HCT116 (cell line): ENCODE measurements around the gene CHST15. TPM values are rescaled to one million over a fixed set of nuclear protein-coding genes. Genes with fewer than 3 reads are reported as not detected.

Source experiments
- ATAC-seq: fragments of 200-7000 bp; cut with Tn5 transposase; 2 replicates; pipeline ENCODE4 v1.9.1; 2020; ENCODE audit warnings: mild to moderate bottlenecking, moderate library complexity
- BruUV-seq: library from RNA; stranded (reverse); fragments of 400-500 nt; replicated peaks from 2 replicates; lab custom pipeline; 2021; lab: Mats Ljungman, UMichigan
- CTCF ChIA-PET: fragments of 300-600 bp; sonication (Branson Sonifier 250); formaldehyde crosslinking; loops from one replicate; lab custom pipeline; 2021; ENCODE audit warnings: antibody characterized with exemption; lab: Charles Lee
- POLR2A ChIA-PET: fragments of 300-600, 350-600 bp; sonication (Branson Sonifier 250); formaldehyde crosslinking; loops from one replicate; lab custom pipeline; 2021; ENCODE audit warnings: antibody characterized with exemption; lab: Charles Lee
- RAD21 ChIA-PET, 2 experiments: fragments of 300-600 bp; sonication (Branson Sonifier 250); formaldehyde crosslinking; loops; one replicate each; lab custom pipeline; 2023; ENCODE audit warnings: low total read pairs in 2 of 2; ENCODE audit not compliant: uncharacterized antibody in 2 of 2, unreplicated experiment in 2 of 2, low non-redundant PET in 1 of 2; lab: Charles Lee
- DNase-seq: peaks from one replicate; pipeline ENCODE4 v3.0.0-alpha.2; 2010; ENCODE audit warnings: low read depth, low spot score
- H2AFZ ChIP-seq: fragments of 200-600 bp; shearing (Covaris generic), sonication (generic); 2 replicates; pipeline ENCODE4 v1.6.1; 2017; ENCODE audit warnings: low read depth, mixed run types, mixed read lengths, antibody characterized with exemption, low read length; ENCODE audit not compliant: poor library complexity, severe bottlenecking
- H3K27ac ChIP-seq: 2 replicates; pipeline ENCODE4 v1.5.1; 2012; ENCODE audit warnings: low read depth, low read length
- H3K27me3 ChIP-seq: fragments of 200-600 bp; sonication (generic); 2 replicates; pipeline ENCODE4 v1.6.1; 2016; ENCODE audit warnings: mixed run types, low read length, mixed read lengths; ENCODE audit not compliant: insufficient read depth
- H3K36me3 ChIP-seq, 2 experiments: fragments of 200-500 bp in 1 of 2; fragments of 200-600 bp in 1 of 2; sonication (Bioruptor generic) in 1 of 2; sonication (generic) in 1 of 2; 2 replicates each; pipeline versions ENCODE4 v1.5.1 to v1.6.1; 2014 to 2016; ENCODE audit warnings: low read length in 2 of 2, inconsistent platforms in 1 of 2, mixed read lengths in 1 of 2, mixed run types in 1 of 2; ENCODE audit not compliant: insufficient read depth in 2 of 2, control insufficient read depth in 1 of 2
- H3K4me1 ChIP-seq, 2 experiments: fragments of 200-600 bp in 1 of 2; sonication (generic) in 1 of 2; 2 replicates each; pipeline versions ENCODE4 v1.5.1 to v1.6.1; 2012 to 2017; ENCODE audit warnings: low read length in 2 of 2, inconsistent platforms in 1 of 2, mild to moderate bottlenecking in 1 of 2, mixed read lengths in 1 of 2, mixed run types in 1 of 2, moderate library complexity in 1 of 2; ENCODE audit not compliant: insufficient read depth in 2 of 2, control insufficient read depth in 1 of 2
- H3K4me2 ChIP-seq: fragments of 200-600 bp; sonication (generic); 2 replicates; pipeline ENCODE4 v1.6.1; 2017; ENCODE audit warnings: mixed run types, low read length, mixed read lengths
- H3K4me3 ChIP-seq, 2 experiments: fragments of 200-600 bp in 1 of 2; sonication (generic) in 1 of 2; replicated peaks in 1 of 2; 2 replicates each; pipeline ENCODE4 v1.5.1; 2011 to 2016; ENCODE audit warnings: low read length in 2 of 2, control low read depth in 1 of 2, low read depth in 1 of 2, mild to moderate bottlenecking in 1 of 2, mixed read lengths in 1 of 2, mixed run types in 1 of 2
- H3K79me2 ChIP-seq: fragments of 200-600 bp; sonication (generic); 2 replicates; pipeline ENCODE4 v1.6.1; 2017; ENCODE audit warnings: mild to moderate bottlenecking, mixed run types, low read length, moderate library complexity, mixed read lengths; ENCODE audit not compliant: insufficient read depth
- H3K9ac ChIP-seq: fragments of 200-600 bp; sonication (generic); 2 replicates; pipeline ENCODE4 v1.6.1; 2016; ENCODE audit warnings: low read length, mixed read lengths
- H3K9me2 ChIP-seq: fragments of 200-600 bp; sonication (generic), shearing (Covaris generic); 2 replicates; pipeline ENCODE4 v1.6.1; 2017; ENCODE audit warnings: mixed run types, mild to moderate bottlenecking, moderate library complexity; ENCODE audit not compliant: insufficient read depth
- H3K9me3 ChIP-seq, 2 experiments: fragments of 200-500 bp in 1 of 2; fragments of 200-600 bp in 1 of 2; sonication (Bioruptor generic) in 1 of 2; sonication (generic) in 1 of 2; 2 replicates each; pipeline ENCODE4 v1.6.1; 2014 to 2017; ENCODE audit warnings: low read length in 2 of 2, mixed read lengths in 2 of 2, inconsistent platforms in 1 of 2, low read depth in 1 of 2, mild to moderate bottlenecking in 1 of 2, mixed run types in 1 of 2, moderate library complexity in 1 of 2; ENCODE audit not compliant: control insufficient read depth in 1 of 2, insufficient read depth in 1 of 2
- H4K20me1 ChIP-seq: fragments of 200-600 bp; sonication (generic), shearing (Covaris generic); 2 replicates; pipeline ENCODE4 v1.6.1; 2017; ENCODE audit warnings: mixed run types, mild to moderate bottlenecking, moderate library complexity; ENCODE audit not compliant: insufficient read depth
- CBX3 ChIP-seq: IDR thresholded peaks from 2 replicates; pipeline ENCODE4 v1.6.1; 2012; ENCODE audit warnings: low read depth
- CEBPB ChIP-seq: IDR thresholded peaks from 2 replicates; pipeline ENCODE4 v1.6.1; 2012; ENCODE audit warnings: low read depth
- EGR1 ChIP-seq: IDR thresholded peaks from 2 replicates; pipeline ENCODE4 v1.6.1; 2012; ENCODE audit warnings: low read depth
- ELF1 ChIP-seq: IDR thresholded peaks from 2 replicates; pipeline ENCODE4 v1.6.1; 2012; ENCODE audit warnings: low read depth, borderline replicate concordance
- EZH2phosphoT487 ChIP-seq: fragments of 200-600 bp; IDR thresholded peaks from 2 replicates; pipeline ENCODE4 v1.6.1; 2018; ENCODE audit warnings: antibody characterized with exemption, borderline replicate concordance
- FOSL1 ChIP-seq: IDR thresholded peaks from 2 replicates; pipeline ENCODE4 v1.6.1; 2012; ENCODE audit warnings: low read depth
- JUND ChIP-seq: IDR thresholded peaks from 2 replicates; pipeline ENCODE4 v1.6.1; 2012
- POLR2A ChIP-seq: IDR thresholded peaks from 2 replicates; pipeline ENCODE4 v1.7.0; 2011; ENCODE audit warnings: borderline replicate concordance; ENCODE audit not compliant: insufficient read depth, insufficient read length; ENCODE audit errors: extremely low read depth
- POLR2AphosphoS5 ChIP-seq: IDR thresholded peaks from 2 replicates; pipeline ENCODE4 v1.6.1; 2011; ENCODE audit warnings: mild to moderate bottlenecking, low read depth, low read length, moderate library complexity
- SIN3A ChIP-seq: IDR thresholded peaks from 2 replicates; pipeline ENCODE4 v1.6.1; 2012; ENCODE audit warnings: low read depth
- SP1 ChIP-seq: IDR thresholded peaks from 2 replicates; pipeline ENCODE4 v1.6.1; 2012; ENCODE audit warnings: low read depth
- SRF ChIP-seq: IDR thresholded peaks from 2 replicates; pipeline ENCODE4 v1.6.1; 2012; ENCODE audit warnings: low read depth
- TCF7L2 ChIP-seq: IDR thresholded peaks from 2 replicates; pipeline ENCODE4 v1.7.0; 2011; ENCODE audit warnings: borderline replicate concordance, inconsistent platforms; ENCODE audit not compliant: insufficient read depth, insufficient read length; ENCODE audit errors: extremely low read depth
- YY1 ChIP-seq: IDR thresholded peaks from 2 replicates; pipeline ENCODE4 v1.6.1; 2011; ENCODE audit warnings: low read length, low read depth, moderate library complexity, mild to moderate bottlenecking; ENCODE audit not compliant: insufficient replicate concordance; ENCODE audit errors: extremely low read depth
- ZFX ChIP-seq: fragments of 450-650 bp; IDR thresholded peaks from 2 replicates; pipeline ENCODE4 v1.6.1; 2017
- intact Hi-C: fragments of 100-400 bp; cut with micrococcal nuclease; formaldehyde crosslinking; loops from 2 replicates; pipeline ENCODE4 v1.10.0; 2022
- total RNA-seq: library from RNA; stranded (reverse); gene quantifications from one replicate; pipeline ENCODE4 v1.2.1, GENCODE V29; 2021; ENCODE audit not compliant: unreplicated experiment
- TF ChIP-seq, protein P1 (sequence below), 3 experiments: fragments of 200-600 bp in 1 of 3; sonication (generic) in 1 of 3; IDR thresholded peaks in 2 of 3; conservative IDR thresholded peaks in 1 of 3; 2 replicates each; pipeline ENCODE4 v1.5.1; 2012 to 2017; ENCODE audit warnings: low read depth in 2 of 3, low read length in 2 of 3, antibody characterized with exemption in 1 of 3, borderline replicate concordance in 1 of 3, control low read depth in 1 of 3, mild to moderate bottlenecking in 1 of 3, mixed read lengths in 1 of 3, mixed run types in 1 of 3, moderate library complexity in 1 of 3; ENCODE audit not compliant: insufficient read depth in 1 of 3
- TF ChIP-seq, protein P2 (sequence below): IDR thresholded peaks from 2 replicates; pipeline ENCODE4 v1.6.1; 2012
- TF ChIP-seq, protein P3 (sequence below): IDR thresholded peaks from 2 replicates; pipeline ENCODE4 v1.6.1; 2012
- TF ChIP-seq, protein P4 (sequence below): IDR thresholded peaks from 2 replicates; pipeline ENCODE4 v1.6.1; 2012; ENCODE audit warnings: low read depth
- TF ChIP-seq, protein P5 (sequence below): IDR thresholded peaks from 2 replicates; pipeline ENCODE4 v1.6.1; 2011; ENCODE audit warnings: mild to moderate bottlenecking, low read length, moderate library complexity; ENCODE audit not compliant: insufficient replicate concordance; ENCODE audit errors: extremely low read depth

CHST15 gene
- total RNA-seq, 1 experiment from 2014 or later = 47.2 TPM

DNA sequence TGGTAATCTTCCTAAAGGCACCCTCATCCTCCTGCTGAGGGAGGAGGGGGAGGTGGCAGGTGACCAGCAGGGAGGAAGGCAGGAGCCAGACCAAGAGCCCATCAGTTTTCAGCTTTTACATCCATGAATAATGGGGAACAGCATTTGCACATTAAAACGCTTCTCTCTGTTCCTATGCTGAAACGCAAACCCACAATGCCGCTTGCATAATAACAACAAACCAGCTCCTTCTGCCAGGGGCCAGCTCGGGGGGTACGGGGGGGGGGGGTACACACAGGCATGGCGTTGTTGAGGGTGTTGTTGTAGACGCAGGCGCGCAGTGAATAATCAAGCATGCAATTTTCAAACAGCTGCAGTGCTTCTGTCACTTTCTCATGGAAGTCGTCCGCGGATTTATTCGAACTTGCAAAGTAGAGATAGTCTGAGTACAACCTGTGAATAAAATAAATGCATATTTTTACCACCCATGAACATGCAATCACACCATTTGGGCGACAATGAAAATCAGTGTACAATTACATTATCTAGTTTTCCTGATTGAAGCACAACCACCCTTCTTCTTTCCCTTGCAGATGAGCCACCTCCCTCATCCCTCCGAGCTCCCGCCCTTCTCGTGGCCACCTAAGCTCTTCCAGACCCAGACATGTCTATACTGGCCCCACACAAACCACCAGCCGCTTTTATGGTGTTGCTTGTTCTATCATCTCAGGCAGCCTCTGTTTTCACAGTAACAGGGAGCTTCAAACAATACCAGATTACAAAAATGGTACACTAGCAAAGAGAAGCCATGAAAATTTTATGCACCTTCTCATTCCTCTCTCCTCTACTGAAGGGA lies 72.2 kb downstream of the CHST15 start:
- intact Hi-C loops = no loop called here
- POLR2A ChIA-PET = interaction anchor here (0.7 kb wide), 1 partner anchor 328 kb away, joined by 3 read pairs; no protein-coding TSS in a partner anchor

More for the DNA sequence above, 72.2 kb downstream of the CHST15 start:
- ChIA-PET CTCF (no interaction called here), RAD21 (no interaction called here)
- H3K4me1 ChIP-seq = peaks cover 0 to 12% of the 10 kb centered on the region in 2 experiments; a peak in 2 of 4 replicates
- TF ChIP-seq POLR2A (no peak), CBX3 (no peak), EGR1 (no peak), SP1 (no peak), TCF7L2 (no peak), JUND (no peak), FOSL1 (no peak), YY1 (no peak), POLR2AphosphoS5 (no peak), CEBPB (no peak), SIN3A (no peak), ZFX (no peak), SRF (no peak), EZH2phosphoT487 (no peak), ELF1 (no peak)
- TF ChIP-seq, protein P1, sequence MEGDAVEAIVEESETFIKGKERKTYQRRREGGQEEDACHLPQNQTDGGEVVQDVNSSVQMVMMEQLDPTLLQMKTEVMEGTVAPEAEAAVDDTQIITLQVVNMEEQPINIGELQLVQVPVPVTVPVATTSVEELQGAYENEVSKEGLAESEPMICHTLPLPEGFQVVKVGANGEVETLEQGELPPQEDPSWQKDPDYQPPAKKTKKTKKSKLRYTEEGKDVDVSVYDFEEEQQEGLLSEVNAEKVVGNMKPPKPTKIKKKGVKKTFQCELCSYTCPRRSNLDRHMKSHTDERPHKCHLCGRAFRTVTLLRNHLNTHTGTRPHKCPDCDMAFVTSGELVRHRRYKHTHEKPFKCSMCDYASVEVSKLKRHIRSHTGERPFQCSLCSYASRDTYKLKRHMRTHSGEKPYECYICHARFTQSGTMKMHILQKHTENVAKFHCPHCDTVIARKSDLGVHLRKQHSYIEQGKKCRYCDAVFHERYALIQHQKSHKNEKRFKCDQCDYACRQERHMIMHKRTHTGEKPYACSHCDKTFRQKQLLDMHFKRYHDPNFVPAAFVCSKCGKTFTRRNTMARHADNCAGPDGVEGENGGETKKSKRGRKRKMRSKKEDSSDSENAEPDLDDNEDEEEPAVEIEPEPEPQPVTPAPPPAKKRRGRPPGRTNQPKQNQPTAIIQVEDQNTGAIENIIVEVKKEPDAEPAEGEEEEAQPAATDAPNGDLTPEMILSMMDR (IDR thresholded peaks at IDR 0.05 in 2 of 3, conservative IDR thresholded peaks at IDR 0.05 in 1 of 3; ENCODE audit: borderline replicate concordance in 1 of 3, insufficient read depth in 1 of 3, low read depth in 2 of 3, low read length in 2 of 3) = no peak
- TF ChIP-seq, protein P2, sequence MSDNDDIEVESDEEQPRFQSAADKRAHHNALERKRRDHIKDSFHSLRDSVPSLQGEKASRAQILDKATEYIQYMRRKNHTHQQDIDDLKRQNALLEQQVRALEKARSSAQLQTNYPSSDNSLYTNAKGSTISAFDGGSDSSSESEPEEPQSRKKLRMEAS = no peak
- TF ChIP-seq, protein P3, sequence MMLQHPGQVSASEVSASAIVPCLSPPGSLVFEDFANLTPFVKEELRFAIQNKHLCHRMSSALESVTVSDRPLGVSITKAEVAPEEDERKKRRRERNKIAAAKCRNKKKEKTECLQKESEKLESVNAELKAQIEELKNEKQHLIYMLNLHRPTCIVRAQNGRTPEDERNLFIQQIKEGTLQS = no peak
- TF ChIP-seq, protein P4, sequence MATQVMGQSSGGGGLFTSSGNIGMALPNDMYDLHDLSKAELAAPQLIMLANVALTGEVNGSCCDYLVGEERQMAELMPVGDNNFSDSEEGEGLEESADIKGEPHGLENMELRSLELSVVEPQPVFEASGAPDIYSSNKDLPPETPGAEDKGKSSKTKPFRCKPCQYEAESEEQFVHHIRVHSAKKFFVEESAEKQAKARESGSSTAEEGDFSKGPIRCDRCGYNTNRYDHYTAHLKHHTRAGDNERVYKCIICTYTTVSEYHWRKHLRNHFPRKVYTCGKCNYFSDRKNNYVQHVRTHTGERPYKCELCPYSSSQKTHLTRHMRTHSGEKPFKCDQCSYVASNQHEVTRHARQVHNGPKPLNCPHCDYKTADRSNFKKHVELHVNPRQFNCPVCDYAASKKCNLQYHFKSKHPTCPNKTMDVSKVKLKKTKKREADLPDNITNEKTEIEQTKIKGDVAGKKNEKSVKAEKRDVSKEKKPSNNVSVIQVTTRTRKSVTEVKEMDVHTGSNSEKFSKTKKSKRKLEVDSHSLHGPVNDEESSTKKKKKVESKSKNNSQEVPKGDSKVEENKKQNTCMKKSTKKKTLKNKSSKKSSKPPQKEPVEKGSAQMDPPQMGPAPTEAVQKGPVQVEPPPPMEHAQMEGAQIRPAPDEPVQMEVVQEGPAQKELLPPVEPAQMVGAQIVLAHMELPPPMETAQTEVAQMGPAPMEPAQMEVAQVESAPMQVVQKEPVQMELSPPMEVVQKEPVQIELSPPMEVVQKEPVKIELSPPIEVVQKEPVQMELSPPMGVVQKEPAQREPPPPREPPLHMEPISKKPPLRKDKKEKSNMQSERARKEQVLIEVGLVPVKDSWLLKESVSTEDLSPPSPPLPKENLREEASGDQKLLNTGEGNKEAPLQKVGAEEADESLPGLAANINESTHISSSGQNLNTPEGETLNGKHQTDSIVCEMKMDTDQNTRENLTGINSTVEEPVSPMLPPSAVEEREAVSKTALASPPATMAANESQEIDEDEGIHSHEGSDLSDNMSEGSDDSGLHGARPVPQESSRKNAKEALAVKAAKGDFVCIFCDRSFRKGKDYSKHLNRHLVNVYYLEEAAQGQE = no peak
- TF ChIP-seq, protein P5, sequence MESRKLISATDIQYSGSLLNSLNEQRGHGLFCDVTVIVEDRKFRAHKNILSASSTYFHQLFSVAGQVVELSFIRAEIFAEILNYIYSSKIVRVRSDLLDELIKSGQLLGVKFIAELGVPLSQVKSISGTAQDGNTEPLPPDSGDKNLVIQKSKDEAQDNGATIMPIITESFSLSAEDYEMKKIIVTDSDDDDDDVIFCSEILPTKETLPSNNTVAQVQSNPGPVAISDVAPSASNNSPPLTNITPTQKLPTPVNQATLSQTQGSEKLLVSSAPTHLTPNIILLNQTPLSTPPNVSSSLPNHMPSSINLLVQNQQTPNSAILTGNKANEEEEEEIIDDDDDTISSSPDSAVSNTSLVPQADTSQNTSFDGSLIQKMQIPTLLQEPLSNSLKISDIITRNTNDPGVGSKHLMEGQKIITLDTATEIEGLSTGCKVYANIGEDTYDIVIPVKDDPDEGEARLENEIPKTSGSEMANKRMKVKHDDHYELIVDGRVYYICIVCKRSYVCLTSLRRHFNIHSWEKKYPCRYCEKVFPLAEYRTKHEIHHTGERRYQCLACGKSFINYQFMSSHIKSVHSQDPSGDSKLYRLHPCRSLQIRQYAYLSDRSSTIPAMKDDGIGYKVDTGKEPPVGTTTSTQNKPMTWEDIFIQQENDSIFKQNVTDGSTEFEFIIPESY = no peak
- H3K27ac ChIP-seq = no peak overlapping the region
- H3K36me3 ChIP-seq = peaks cover 9 to 13% of the 10 kb centered on the region in 2 experiments; a peak in 3 of 4 replicates
- no peak overlapping the region for H3K4me2 ChIP-seq
- H3K9me3 ChIP-seq = no peaks in the 10 kb centered on the region
- no peak for ATAC-seq
- H2AFZ ChIP-seq = no peak overlapping the region
- DNase-seq = no peak
- no peaks in the 10 kb centered on the region for H3K79me2 ChIP-seq
- no peaks in the 10 kb centered on the region for H4K20me1 ChIP-seq
- no peaks in the 10 kb centered on the region for H3K9me2 ChIP-seq
- H3K4me3 ChIP-seq = no peak overlapping the region
- H3K27me3 ChIP-seq = no peaks in the 10 kb centered on the region
- no peak overlapping the region for H3K9ac ChIP-seq
- BruUV-seq = no TSS peak
